ENCODE results near the gene NHLRC4. TPM values are rescaled to one million over a fixed set of nuclear protein-coding genes. Genes with fewer than 3 reads are reported as not detected.

Gene NHLRC4
- total RNA-seq, 2 donors from 2014 or later = 0.52 TPM; not detected in 1

DNA sequence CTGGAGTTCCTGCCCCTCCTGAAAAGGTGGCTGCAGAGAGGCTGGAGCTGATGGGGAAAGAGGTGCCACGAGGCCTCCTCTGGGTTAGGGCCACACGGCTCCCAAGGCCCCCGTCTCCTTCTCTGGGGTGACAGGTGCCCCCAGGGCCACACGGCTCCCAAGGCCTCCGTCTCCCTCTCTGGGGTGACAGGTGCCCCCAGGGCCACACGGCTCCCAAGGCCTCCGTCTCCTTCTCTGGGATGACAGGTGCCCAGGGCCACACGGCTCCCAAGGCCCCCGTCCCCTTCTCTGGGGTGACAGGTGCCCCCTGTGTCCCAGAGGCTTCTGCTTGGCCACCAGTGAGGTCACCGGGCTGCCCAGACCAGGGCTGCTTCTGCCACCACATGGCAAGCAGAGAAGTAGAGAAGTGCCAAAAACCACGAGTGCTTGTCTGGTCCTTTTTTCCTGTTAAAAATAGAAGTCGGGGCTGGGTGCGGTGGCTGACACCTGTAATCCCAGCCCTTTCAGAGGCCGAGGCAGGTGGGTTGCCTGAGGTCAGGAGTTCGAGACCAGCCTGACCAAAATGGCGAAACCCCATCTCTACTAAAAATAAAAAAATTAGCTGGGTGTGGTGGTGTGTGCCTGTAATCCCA lies 35.2 kb upstream of the NHLRC4 start:
- ATAC-seq (no peak), DNase-seq (no peak)
- 44 to 58% methylated on average over 10 to 16 of the region's 16 CpGs for WGBS, 2 donors
- Histone ChIP-seq H3K4me3 (no peak overlapping the region), H3K9me3 (no peaks in the 10 kb centered on the region), H3K4me1 (peaks cover 75% of the 10 kb centered on the region), H3K36me3 (replicated peaks in 1 of 2; ENCODE audit: insufficient read depth in 1 of 2, low read depth in 2 of 2) (no peaks in the 10 kb centered on the region), H3K27ac (peak overlapping the region in 1 of 4 donors; percentile 17), H3K27me3 (no peaks in the 10 kb centered on the region)
- intact Hi-C loops (cut with DNase I) = no loop called here
- no peak for TF ChIP-seq POLR2A (IDR thresholded peaks at IDR 0.05)
- TF ChIP-seq, protein P1, sequence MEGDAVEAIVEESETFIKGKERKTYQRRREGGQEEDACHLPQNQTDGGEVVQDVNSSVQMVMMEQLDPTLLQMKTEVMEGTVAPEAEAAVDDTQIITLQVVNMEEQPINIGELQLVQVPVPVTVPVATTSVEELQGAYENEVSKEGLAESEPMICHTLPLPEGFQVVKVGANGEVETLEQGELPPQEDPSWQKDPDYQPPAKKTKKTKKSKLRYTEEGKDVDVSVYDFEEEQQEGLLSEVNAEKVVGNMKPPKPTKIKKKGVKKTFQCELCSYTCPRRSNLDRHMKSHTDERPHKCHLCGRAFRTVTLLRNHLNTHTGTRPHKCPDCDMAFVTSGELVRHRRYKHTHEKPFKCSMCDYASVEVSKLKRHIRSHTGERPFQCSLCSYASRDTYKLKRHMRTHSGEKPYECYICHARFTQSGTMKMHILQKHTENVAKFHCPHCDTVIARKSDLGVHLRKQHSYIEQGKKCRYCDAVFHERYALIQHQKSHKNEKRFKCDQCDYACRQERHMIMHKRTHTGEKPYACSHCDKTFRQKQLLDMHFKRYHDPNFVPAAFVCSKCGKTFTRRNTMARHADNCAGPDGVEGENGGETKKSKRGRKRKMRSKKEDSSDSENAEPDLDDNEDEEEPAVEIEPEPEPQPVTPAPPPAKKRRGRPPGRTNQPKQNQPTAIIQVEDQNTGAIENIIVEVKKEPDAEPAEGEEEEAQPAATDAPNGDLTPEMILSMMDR (IDR thresholded peaks at IDR 0.05) = no peak

DNA sequence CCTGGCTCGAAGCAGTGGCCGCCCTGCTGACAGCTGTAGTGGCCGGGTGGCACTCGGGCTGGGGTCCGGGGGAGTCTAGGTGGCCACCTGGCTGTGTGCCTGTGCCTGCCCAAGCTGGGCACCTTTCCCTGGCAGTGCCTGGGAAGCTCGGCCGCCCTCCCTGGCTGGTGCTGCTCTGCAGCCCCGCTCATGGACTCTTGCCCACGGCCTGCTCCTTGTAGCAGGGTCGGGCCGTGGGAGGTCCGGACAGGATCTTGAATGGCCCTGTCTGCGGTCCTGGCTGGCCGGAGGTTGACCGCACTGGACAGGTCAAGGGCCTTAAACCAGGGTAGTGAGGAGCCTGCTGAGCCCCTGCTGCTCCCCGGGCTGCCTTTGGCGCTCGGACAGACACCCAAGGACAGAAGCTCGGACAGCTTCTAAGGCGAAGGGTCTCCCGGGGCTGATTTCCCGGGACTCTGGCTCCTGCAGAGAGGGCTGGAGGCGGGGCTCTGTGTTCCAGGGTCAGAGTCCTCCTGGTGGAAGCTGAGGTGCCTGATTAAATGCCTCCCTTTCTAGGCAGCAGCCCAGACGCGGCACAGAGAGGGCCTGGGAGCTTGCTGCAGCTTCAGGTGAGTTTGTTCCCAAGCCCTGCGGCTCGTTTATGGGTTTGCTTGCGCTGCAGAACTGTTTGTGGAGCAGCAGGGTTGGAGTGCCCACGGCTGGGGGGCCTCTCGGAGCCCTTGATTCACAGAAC lies 33.2 kb upstream of the NHLRC4 start:
- Histone ChIP-seq H3K4me3 (no peak overlapping the region), H3K4me1 (peaks cover 68% of the 10 kb centered on the region), H3K9me3 (no peaks in the 10 kb centered on the region), H3K36me3 (replicated peaks in 1 of 2; ENCODE audit: insufficient read depth in 1 of 2, low read depth in 2 of 2) (no peaks in the 10 kb centered on the region), H3K27me3 (no peaks in the 10 kb centered on the region), H3K27ac (peak overlapping the region; percentile 40 to 79 (median 70))
- peak; percentile 86 to 93 (median 90) for DNase-seq
- peak; percentile 86 for ATAC-seq
- WGBS, 2 donors = 13 to 15% methylated on average over 2 to 30 of the region's 30 CpGs
- intact Hi-C loops (cut with DNase I) = no loop called here
- TF ChIP-seq POLR2A (IDR thresholded peaks at IDR 0.05) = peak; percentile 36 to 71 (median 69)
- TF ChIP-seq, protein P1 (IDR thresholded peaks at IDR 0.05) = peak in 5 of 7 experiments; percentile 11 to 46 (median 44)

DNA sequence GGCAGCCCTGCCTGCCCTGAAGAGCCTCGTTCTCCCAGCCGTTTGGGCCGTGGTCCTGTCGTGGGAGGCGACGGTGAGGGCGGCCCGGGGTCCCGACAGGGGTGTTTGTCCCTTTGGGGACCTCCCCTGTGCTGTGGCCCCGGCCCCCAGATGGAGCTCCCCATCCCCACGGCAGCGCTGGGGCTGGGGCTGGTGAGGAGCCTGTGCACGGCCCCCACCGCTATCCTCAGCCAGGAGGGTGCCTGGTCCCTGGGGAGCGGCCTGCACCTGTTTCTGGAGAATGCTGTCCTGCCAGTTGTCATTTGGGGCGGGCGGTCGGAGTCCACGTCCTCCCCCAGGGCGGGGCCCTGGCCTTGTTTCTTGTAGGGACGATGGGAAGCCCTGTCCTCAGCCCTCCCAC lies 32.7 kb upstream of the NHLRC4 start:
- Histone ChIP-seq H3K27ac (peak overlapping the region; percentile 40 to 79 (median 70)), H3K4me1 (peaks cover 65% of the 10 kb centered on the region), H3K36me3 (replicated peaks in 1 of 2; ENCODE audit: insufficient read depth in 1 of 2, low read depth in 2 of 2) (no peaks in the 10 kb centered on the region), H3K27me3 (no peaks in the 10 kb centered on the region), H3K9me3 (no peaks in the 10 kb centered on the region), H3K4me3 (no peak overlapping the region)
- DNase-seq (peak; percentile 59 to 75 (median 62)), ATAC-seq (peak; percentile 39)
- intact Hi-C loops (cut with DNase I) = no loop called here
- WGBS, 2 donors = 8 to 33% methylated on average over 6 to 21 of the region's 21 CpGs
- TF ChIP-seq, protein P1 (IDR thresholded peaks at IDR 0.05) = no peak
- TF ChIP-seq POLR2A (IDR thresholded peaks at IDR 0.05) = no peak

DNA sequence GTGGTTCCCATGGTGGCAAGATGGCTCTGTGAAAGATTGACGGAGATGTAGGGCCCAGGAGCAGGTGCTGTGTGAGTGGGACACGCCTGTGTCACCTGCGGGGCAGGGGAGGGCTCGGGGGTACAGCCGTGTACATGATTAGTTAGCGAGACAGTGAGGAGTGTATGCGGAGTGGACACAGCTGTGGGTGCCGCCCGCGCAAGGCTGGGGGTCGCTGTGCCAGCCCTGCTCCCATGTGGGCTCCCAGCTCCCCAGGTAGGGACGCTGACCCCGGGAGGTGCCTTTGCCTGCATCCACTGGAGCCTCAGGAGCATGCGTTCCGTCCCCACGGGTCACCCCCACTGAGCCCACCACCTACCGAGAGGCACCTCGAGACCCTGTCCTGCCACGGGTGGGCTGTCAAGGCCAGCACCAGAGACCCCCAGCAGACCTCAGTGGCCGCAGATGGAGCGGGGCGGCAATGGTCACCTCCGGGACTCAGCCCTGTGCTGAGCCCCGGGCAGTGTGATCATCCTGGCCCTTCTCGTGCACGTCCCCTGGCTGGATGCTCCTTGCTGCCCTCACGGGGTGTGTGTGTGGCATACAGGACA lies 31.9 kb upstream of the NHLRC4 start:
- intact Hi-C loops (cut with DNase I) = no loop called here
- ATAC-seq (no peak), DNase-seq (no peak)
- 45 to 84% methylated on average over 13 to 15 of the region's 27 CpGs for whole genome bisulfite sequencing, 2 donors
- H3K27ac ChIP-seq = peak overlapping the region in 3 of 4 donors; percentile 61 to 79 (median 79)
- peaks cover 65% of the 10 kb centered on the region for H3K4me1 ChIP-seq
- H3K27me3 ChIP-seq = no peaks in the 10 kb centered on the region
- no peaks in the 10 kb centered on the region for H3K9me3 ChIP-seq
- H3K4me3 ChIP-seq = no peak overlapping the region
- TF ChIP-seq, protein P1 (IDR thresholded peaks at IDR 0.05) = no peak
- TF ChIP-seq POLR2A (IDR thresholded peaks at IDR 0.05) = no peak
- no peaks in the 10 kb centered on the region for H3K36me3 ChIP-seq (replicated peaks in 1 of 2; ENCODE audit: insufficient read depth in 1 of 2, low read depth in 2 of 2)

All from body of pancreas (tissue), 4 donors.